Measurements from ENCODE around the gene POU2F2. TPM values are rescaled to one million over a fixed set of nuclear protein-coding genes. Genes with fewer than 3 reads are reported as not detected.

The POU2F2 gene
- total RNA-seq, 1 experiment from 2014 or later: 0.16 TPM

GRCh38 chr19:42123765-42124164 is 8.5 kb downstream of the POU2F2 start:
- Histone ChIP-seq H3K4me1 (peaks cover 6% of the 10 kb centered on the region; the same call in 1 of the 2 replicates), H3K36me3 (no peaks in the 10 kb centered on the region), H3K4me3 (no peak overlapping the region), H3K9me3 (replicated peaks) (peaks cover 4% of the 10 kb centered on the region; the same call in 1 of the 2 replicates), H3K27ac (no peak overlapping the region), H3K27me3 (no peaks in the 10 kb centered on the region; the same call in 1 of the 2 replicates)
- no peak for DNase-seq

GRCh38 chr19:42122691-42123607 is 9.3 kb downstream of the POU2F2 start:
- Histone ChIP-seq H3K36me3 (no peaks in the 10 kb centered on the region), H3K9me3 (replicated peaks) (peaks cover 4% of the 10 kb centered on the region; the same call in 1 of the 2 replicates), H3K27me3 (no peaks in the 10 kb centered on the region; the same call in 1 of the 2 replicates), H3K27ac (no peak overlapping the region), H3K4me3 (no peak overlapping the region), H3K4me1 (peaks cover 6% of the 10 kb centered on the region; the same call in 1 of the 2 replicates)
- DNase-seq: no peak

GRCh38 chr19:42121656-42122069 is 10.6 kb downstream of the POU2F2 start:
- DNase-seq: peak; percentile 32 to 51
- H3K9me3 ChIP-seq (replicated peaks): peaks cover 4% of the 10 kb centered on the region; the same call in 1 of the 2 replicates
- no peaks in the 10 kb centered on the region for H3K36me3 ChIP-seq
- no peaks in the 10 kb centered on the region; the same call in 1 of the 2 replicates for H3K27me3 ChIP-seq
- H3K4me1 ChIP-seq: peaks cover 6% of the 10 kb centered on the region; the same call in 1 of the 2 replicates
- no peak overlapping the region for H3K27ac ChIP-seq
- H3K4me3 ChIP-seq: no peak overlapping the region

- H3K27ac ChIP-seq: no peak overlapping the region
Measured at GRCh38 chr19:42121036-42121621, 11.1 kb downstream of the POU2F2 start.

GRCh38 chr19:42120276-42120980 is 11.8 kb downstream of the POU2F2 start:
- Histone ChIP-seq H3K27ac (no peak overlapping the region), H3K4me3 (no peak overlapping the region), H3K36me3 (no peaks in the 10 kb centered on the region), H3K27me3 (no peaks in the 10 kb centered on the region; the same call in 1 of the 2 replicates), H3K4me1 (peaks cover 12% of the 10 kb centered on the region; the same call in 1 of the 2 replicates), H3K9me3 (replicated peaks) (peaks cover 4% of the 10 kb centered on the region; the same call in 1 of the 2 replicates)
- no peak for DNase-seq

More at GRCh38 chr19:42121036-42121621, 11.1 kb downstream of the POU2F2 start:
- Histone ChIP-seq H3K27me3 (no peaks in the 10 kb centered on the region; the same call in 1 of the 2 replicates), H3K4me1 (peaks cover 6% of the 10 kb centered on the region; the same call in 1 of the 2 replicates), H3K4me3 (no peak overlapping the region), H3K36me3 (no peaks in the 10 kb centered on the region), H3K9me3 (replicated peaks) (peaks cover 4% of the 10 kb centered on the region; the same call in 1 of the 2 replicates)
- no peak for DNase-seq

- Histone ChIP-seq H3K4me3 (no peak overlapping the region), H3K36me3 (no peaks in the 10 kb centered on the region), H3K9me3 (replicated peaks) (no peaks in the 10 kb centered on the region), H3K27ac (no peak overlapping the region), H3K27me3 (no peaks in the 10 kb centered on the region), H3K4me1 (peaks cover 31% of the 10 kb centered on the region)
- no peak for DNase-seq
Measured at GRCh38 chr19:42117076-42117475, 15.2 kb downstream of the POU2F2 start.

- no peaks in the 10 kb centered on the region for H3K36me3 ChIP-seq
- no peaks in the 10 kb centered on the region for H3K27me3 ChIP-seq
- H3K4me1 ChIP-seq: peaks cover 26% of the 10 kb centered on the region
- H3K4me3 ChIP-seq: no peak overlapping the region
- no peak overlapping the region for H3K27ac ChIP-seq
- no peak for DNase-seq
- H3K9me3 ChIP-seq (replicated peaks): no peaks in the 10 kb centered on the region
Measured at GRCh38 chr19:42116308-42117075, 15.8 kb downstream of the POU2F2 start.

- peaks cover 25% of the 10 kb centered on the region for H3K4me1 ChIP-seq
- H3K36me3 ChIP-seq: no peaks in the 10 kb centered on the region
- no peak for DNase-seq
- H3K4me3 ChIP-seq: no peak overlapping the region
- no peaks in the 10 kb centered on the region for H3K9me3 ChIP-seq (replicated peaks)
- no peaks in the 10 kb centered on the region for H3K27me3 ChIP-seq
- peak overlapping the region; percentile 52 for H3K27ac ChIP-seq
Measured at GRCh38 chr19:42115705-42116104, 16.5 kb downstream of the POU2F2 start.

- H3K4me1 ChIP-seq: peaks cover 25% of the 10 kb centered on the region
- no peaks in the 10 kb centered on the region for H3K27me3 ChIP-seq
- H3K27ac ChIP-seq: peak overlapping the region; percentile 52
- H3K9me3 ChIP-seq (replicated peaks): no peaks in the 10 kb centered on the region
- H3K4me3 ChIP-seq: no peak overlapping the region
- no peaks in the 10 kb centered on the region for H3K36me3 ChIP-seq
- DNase-seq: peak in 1 of 2 experiments; percentile 54
Measured at GRCh38 chr19:42115219-42115618, 17.0 kb downstream of the POU2F2 start.

- Histone ChIP-seq H3K36me3 (no peaks in the 10 kb centered on the region), H3K9me3 (replicated peaks) (no peaks in the 10 kb centered on the region), H3K27ac (peak overlapping the region; percentile 26), H3K4me3 (no peak overlapping the region), H3K27me3 (no peaks in the 10 kb centered on the region; the same call in 1 of the 2 replicates), H3K4me1 (peaks cover 25% of the 10 kb centered on the region)
- DNase-seq: peak; percentile 69 to 76
Measured at GRCh38 chr19:42114412-42114811, 17.8 kb downstream of the POU2F2 start.

GRCh38 chr19:42113641-42114348 is 18.5 kb downstream of the POU2F2 start:
- H3K27ac ChIP-seq: peak overlapping the region; percentile 26
- peak; percentile 69 to 70 for DNase-seq

GRCh38 chr19:42111811-42112210 is 20.4 kb downstream of the POU2F2 start:
- no peak overlapping the region for H3K27ac ChIP-seq

More at GRCh38 chr19:42113641-42114348, 18.5 kb downstream of the POU2F2 start:
- Histone ChIP-seq H3K4me1 (peaks cover 25% of the 10 kb centered on the region), H3K4me3 (no peak overlapping the region), H3K9me3 (replicated peaks) (no peaks in the 10 kb centered on the region), H3K27me3 (no peaks in the 10 kb centered on the region; the same call in 1 of the 2 replicates), H3K36me3 (no peaks in the 10 kb centered on the region)

GRCh38 chr19:42111384-42111783 is 20.9 kb downstream of the POU2F2 start:
- H3K27me3 ChIP-seq: no peaks in the 10 kb centered on the region; the same call in 1 of the 2 replicates
- no peaks in the 10 kb centered on the region for H3K36me3 ChIP-seq
- H3K27ac ChIP-seq: no peak overlapping the region
- no peak overlapping the region for H3K4me3 ChIP-seq
- peaks cover 25% of the 10 kb centered on the region for H3K4me1 ChIP-seq
- DNase-seq: no peak
- H3K9me3 ChIP-seq (replicated peaks): no peaks in the 10 kb centered on the region

More at GRCh38 chr19:42111811-42112210, 20.4 kb downstream of the POU2F2 start:
- Histone ChIP-seq H3K36me3 (no peaks in the 10 kb centered on the region), H3K4me1 (peaks cover 25% of the 10 kb centered on the region), H3K9me3 (replicated peaks) (no peaks in the 10 kb centered on the region), H3K4me3 (no peak overlapping the region), H3K27me3 (no peaks in the 10 kb centered on the region; the same call in 1 of the 2 replicates)
- no peak for DNase-seq

Measured in SJCRH30 (cell line).